NOMO-1 treated with dmso at 0.1 percent for 144 hours (cell line): ENCODE data around the gene TAPBP.
"Not testable (repeated sequence)": the region's sequence is repeated elsewhere in the genome, so short reads cannot be mapped to it uniquely, and the experiment has no call there.

Source experiments
- DNase-seq: peaks from one replicate; lab custom pipeline; 2025; ENCODE audit not compliant: unreplicated experiment; lab: John Stamatoyannopoulos, UW

The TAPBP gene

GRCh38 chr6:33313709-33314514, at the start of gene TAPBP:
Gene TAPBP (minus strand): TSS chr6:33314078. CDS start chr6:33314041, 37 bp downstream.
- peak; percentile 59 for DNase-seq

GRCh38 chr6:33363486-33363885, 49.6 kb upstream of the TAPBP start:
- DNase-seq, result not testable (repeated sequence)

GRCh38 chr6:33359331-33359730, 45.5 kb upstream of the TAPBP start:
- no peak for DNase-seq

- not testable (repeated sequence) for DNase-seq
These were observed 43.4 kb upstream of the TAPBP start for GRCh38 chr6:33357160-33357871.

GRCh38 chr6:33356295-33356694, 42.4 kb upstream of the TAPBP start:
- DNase-seq, result no peak

- not testable (repeated sequence) for DNase-seq
These were observed 42.0 kb upstream of the TAPBP start for GRCh38 chr6:33355860-33356259.

GRCh38 chr6:33347816-33348215, 33.9 kb upstream of the TAPBP start:
- DNase-seq, result no peak

- DNase-seq, result not testable (repeated sequence)
These were observed 33.1 kb upstream of the TAPBP start for GRCh38 chr6:33346972-33347371.

GRCh38 chr6:33344701-33345697, 31.1 kb upstream of the TAPBP start:
- peak; percentile 45 for DNase-seq

- DNase-seq, result no peak
These were observed 30.2 kb upstream of the TAPBP start for GRCh38 chr6:33343953-33344611.

GRCh38 chr6:33343606-33343952, 29.7 kb upstream of the TAPBP start:
- not testable (repeated sequence) for DNase-seq

GRCh38 chr6:33339193-33339592, 25.3 kb upstream of the TAPBP start:
- DNase-seq, result no peak

- no peak for DNase-seq
These were observed 22.6 kb upstream of the TAPBP start for GRCh38 chr6:33336495-33336894.

- no peak for DNase-seq
These were observed 22.0 kb upstream of the TAPBP start for GRCh38 chr6:33335916-33336315.

- DNase-seq, result no peak
These were observed 19.8 kb upstream of the TAPBP start for GRCh38 chr6:33333666-33334065.

GRCh38 chr6:33330736-33331135, 16.9 kb upstream of the TAPBP start:
- DNase-seq, result no peak

- DNase-seq, result no peak
These were observed 15.2 kb upstream of the TAPBP start for GRCh38 chr6:33329058-33329457.

GRCh38 chr6:33324125-33324524, 10.2 kb upstream of the TAPBP start:
- no peak for DNase-seq

- DNase-seq, result no peak
These were observed 9.7 kb upstream of the TAPBP start for GRCh38 chr6:33323623-33323948.

- DNase-seq, result no peak
These were observed 7.3 kb upstream of the TAPBP start for GRCh38 chr6:33321227-33321626.
